H1 (cell line): ENCODE data around the gene ANXA6.

ENCODE experiments used
- ASH2L ChIP-seq: fragments of 200-600, 300-600 bp; sonication (generic); IDR thresholded peaks from one replicate; pipeline ENCODE4 v1.7.1; 2017; ENCODE audit warnings: low read length
- CTCF ChIP-seq, 3 experiments: IDR thresholded peaks; 1 replicate in 2 of 3; 2 replicates in 1 of 3; pipeline versions ENCODE4 v1.5.1 to v1.6.1; 2011; ENCODE audit warnings: low read length in 3 of 3, mild to moderate bottlenecking in 3 of 3, inconsistent platforms in 2 of 3, low read depth in 1 of 3, moderate library complexity in 1 of 3; ENCODE audit not compliant: insufficient read depth in 1 of 3; ENCODE audit errors: control extremely low read depth in 1 of 3

- TF ChIP-seq ASH2L (no peak), CTCF (IDR thresholded peaks at IDR 0.05; ENCODE audit: control extremely low read depth in 1 of 3, insufficient read depth in 1 of 3, low read depth in 1 of 3, low read length in 3 of 3) (no peak)
Observed at GRCh38 chr5:151199581-151200185, 42.1 kb upstream of the ANXA6 start.
